Motor neuron (in vitro differentiated cells): ENCODE data around the gene KRTAP9-1. TPM values are rescaled to one million over a fixed set of nuclear protein-coding genes. Genes with fewer than 3 reads are reported as not detected.

ENCODE experiments used
- total RNA-seq, 8 experiments: library from RNA; unstranded; fragments of 300-600 nt; gene quantifications; 2 replicates each; pipeline versions ENCODE4 v1.2.3 to v1.2.4, GENCODE V29; 2022

The KRTAP9-1 gene
- total RNA-seq, 8 experiments from 2014 or later, result not detected

Other genes with a start within 250 kb of the KRTAP9-1 start
- under 1 TPM in 1 of 8 experiments, not detected in 7; 0.59 TPM for gene KRT39, start 222.9 kb upstream of the KRTAP9-1 start, total RNA-seq
- under 1 TPM in 1 of 8 experiments, not detected in 7; 0.19 TPM for gene KRT40, start 205.6 kb upstream of the KRTAP9-1 start, total RNA-seq
- under 1 TPM in 2 of 8 experiments, not detected in 6; 0.33 to 0.47 TPM for gene KRTAP3-3, start 195.7 kb upstream of the KRTAP9-1 start, total RNA-seq
- gene KRTAP3-2, start 190.0 kb upstream of the KRTAP9-1 start, total RNA-seq, result 1 to 10 TPM in 1 of 8 experiments, under 1 TPM in 1, not detected in 6; 0.47 to 1.0 TPM
- not detected for gene KRTAP3-1, start 180.8 kb upstream of the KRTAP9-1 start, total RNA-seq
- not detected for gene KRTAP1-5, start 162.7 kb upstream of the KRTAP9-1 start, total RNA-seq
- gene KRTAP1-4, start 159.7 kb upstream of the KRTAP9-1 start, total RNA-seq, result not detected
- gene KRTAP1-3, start 155.0 kb upstream of the KRTAP9-1 start, total RNA-seq, result under 1 TPM in 4 of 8 experiments, not detected in 4; 0.25 to 0.56 (median 0.46) TPM
- not detected for gene KRTAP1-1, start 148.4 kb upstream of the KRTAP9-1 start, total RNA-seq
- gene KRTAP2-1, start 142.6 kb upstream of the KRTAP9-1 start, total RNA-seq, result under 1 TPM in 1 of 8 experiments, not detected in 7; 0.71 TPM
- gene KRTAP2-2, start 134.7 kb upstream of the KRTAP9-1 start, total RNA-seq, result not detected
- under 1 TPM in 1 of 8 experiments, not detected in 7; 0.33 TPM for gene KRTAP2-3, start 129.8 kb upstream of the KRTAP9-1 start, total RNA-seq
- gene KRTAP2-4, start 124.0 kb upstream of the KRTAP9-1 start, total RNA-seq, result not detected
- under 1 TPM in 1 of 8 experiments, not detected in 7; 0.52 TPM for gene KRTAP4-7, start 105.7 kb upstream of the KRTAP9-1 start, total RNA-seq
- gene KRTAP4-8, start 91.7 kb upstream of the KRTAP9-1 start, total RNA-seq, result under 1 TPM in 2 of 8 experiments, not detected in 6; 0.25 to 0.33 TPM
- gene KRTAP4-16, start 87.7 kb upstream of the KRTAP9-1 start, total RNA-seq, result under 1 TPM in 1 of 8 experiments, not detected in 7; 0.47 TPM
- under 1 TPM in 3 of 8 experiments, not detected in 5; 0.33 to 0.41 (median 0.38) TPM for gene KRTAP4-9, start 84.5 kb upstream of the KRTAP9-1 start, total RNA-seq
- under 1 TPM in 2 of 8 experiments, not detected in 6; 0.18 to 0.38 TPM for gene KRTAP4-11, start 71.5 kb upstream of the KRTAP9-1 start, total RNA-seq
- under 1 TPM in 2 of 8 experiments, not detected in 6; 0.38 to 0.41 TPM for gene KRTAP4-12, start 65.7 kb upstream of the KRTAP9-1 start, total RNA-seq
- gene KRTAP4-6, start 49.3 kb upstream of the KRTAP9-1 start, total RNA-seq, result under 1 TPM in 2 of 8 experiments, not detected in 6; 0.17 to 0.47 TPM
- not detected for gene KRTAP4-5, start 40.1 kb upstream of the KRTAP9-1 start, total RNA-seq
- gene KRTAP4-4, start 29.1 kb upstream of the KRTAP9-1 start, total RNA-seq, result under 1 TPM in 1 of 8 experiments, not detected in 7; 0.18 TPM
- gene KRTAP4-3, start 21.7 kb upstream of the KRTAP9-1 start, total RNA-seq, result not detected
- gene KRTAP4-2, start 11.7 kb upstream of the KRTAP9-1 start, total RNA-seq, result not detected
- not detected for gene KRTAP4-1, start 5.0 kb upstream of the KRTAP9-1 start, total RNA-seq
- under 1 TPM in 1 of 8 experiments, not detected in 7; 0.85 TPM for gene KRTAP9-2, start 36.8 kb downstream of the KRTAP9-1 start, total RNA-seq
- under 1 TPM in 1 of 8 experiments, not detected in 7; 0.21 TPM for gene KRTAP9-3, start 42.6 kb downstream of the KRTAP9-1 start, total RNA-seq
- not detected for gene KRTAP9-8, start 48.1 kb downstream of the KRTAP9-1 start, total RNA-seq
- not detected for gene KRTAP9-4, start 59.8 kb downstream of the KRTAP9-1 start, total RNA-seq
- under 1 TPM in 1 of 8 experiments, not detected in 7; 0.28 TPM for gene KRTAP9-9, start 65.5 kb downstream of the KRTAP9-1 start, total RNA-seq
- gene KRTAP9-6, start 75.5 kb downstream of the KRTAP9-1 start, total RNA-seq, result not detected
- under 1 TPM in 1 of 8 experiments, not detected in 7; 0.45 TPM for gene KRTAP9-7, start 85.8 kb downstream of the KRTAP9-1 start, total RNA-seq
- gene KRTAP29-1, start 113.0 kb downstream of the KRTAP9-1 start, total RNA-seq, result under 1 TPM in 1 of 8 experiments, not detected in 7; 0.57 TPM
- under 1 TPM in 4 of 8 experiments, not detected in 4; 0.17 to 1.00 (median 0.27) TPM for gene KRTAP16-1, start 119.4 kb downstream of the KRTAP9-1 start, total RNA-seq
- under 1 TPM in 1 of 8 experiments, not detected in 7; 0.57 TPM for gene KRTAP17-1, start 125.8 kb downstream of the KRTAP9-1 start, total RNA-seq
- gene KRT33A, start 160.9 kb downstream of the KRTAP9-1 start, total RNA-seq, result not detected
- under 1 TPM in 1 of 8 experiments, not detected in 7; 0.13 TPM for gene KRT33B, start 179.9 kb downstream of the KRTAP9-1 start, total RNA-seq
- gene KRT34, start 192.4 kb downstream of the KRTAP9-1 start, total RNA-seq, result under 1 TPM in 2 of 8 experiments, not detected in 6; 0.14 TPM
- gene KRT31, start 207.7 kb downstream of the KRTAP9-1 start, total RNA-seq, result under 1 TPM in 2 of 8 experiments, not detected in 6; 0.32 to 0.38 TPM
- gene KRT37, start 234.7 kb downstream of the KRTAP9-1 start, total RNA-seq, result under 1 TPM in 3 of 8 experiments, not detected in 5; 0.05 to 0.41 (median 0.33) TPM